Ishikawa (cell line): ENCODE data around the gene PIGL.

ENCODE experiments used
- CEBPB ChIP-seq: IDR thresholded peaks from 2 replicates; pipeline ENCODE4 v1.6.1; 2012
- CREB1 ChIP-seq: IDR thresholded peaks from 2 replicates; pipeline ENCODE4 v1.6.1; 2012; ENCODE audit warnings: low read depth
- EGR1 ChIP-seq: IDR thresholded peaks from 2 replicates; pipeline ENCODE4 v1.6.1; 2012
- EP300 ChIP-seq: IDR thresholded peaks from 2 replicates; pipeline ENCODE4 v1.6.1; 2012; ENCODE audit warnings: borderline replicate concordance
- FOXM1 ChIP-seq: IDR thresholded peaks from 2 replicates; pipeline ENCODE4 v1.6.1; 2012; ENCODE audit warnings: low read depth, borderline replicate concordance
- MAX ChIP-seq: IDR thresholded peaks from 2 replicates; pipeline ENCODE4 v1.6.1; 2012
- NFIC ChIP-seq: IDR thresholded peaks from 2 replicates; pipeline ENCODE4 v1.6.1; 2012
- RAD21 ChIP-seq: IDR thresholded peaks from 2 replicates; pipeline ENCODE4 v1.6.1; 2012; ENCODE audit warnings: low read depth
- REST ChIP-seq: IDR thresholded peaks from 2 replicates; pipeline ENCODE4 v1.6.1; 2012; ENCODE audit warnings: low read depth, mild to moderate bottlenecking
- TAF1 ChIP-seq: IDR thresholded peaks from 2 replicates; pipeline ENCODE4 v1.6.1; 2012; ENCODE audit warnings: low read depth, mild to moderate bottlenecking
- TCF12 ChIP-seq: IDR thresholded peaks from 2 replicates; pipeline ENCODE4 v1.6.1; 2012; ENCODE audit warnings: low read depth
- TEAD4 ChIP-seq: IDR thresholded peaks from 2 replicates; pipeline ENCODE4 v1.6.1; 2012
- USF1 ChIP-seq: IDR thresholded peaks from 2 replicates; pipeline ENCODE4 v1.6.1; 2012
- YY1 ChIP-seq: IDR thresholded peaks from 2 replicates; pipeline ENCODE4 v1.6.1; 2012; ENCODE audit warnings: low read depth
- ZBTB7A ChIP-seq: IDR thresholded peaks from 2 replicates; pipeline ENCODE4 v1.6.1; 2012; ENCODE audit warnings: low read depth

The PIGL gene

GRCh38 chr17:16374146-16374938 is 157.3 kb downstream of the PIGL start:
- no peak for TF ChIP-seq TEAD4
- TF ChIP-seq TCF12: no peak
- TF ChIP-seq YY1: no peak
- TF ChIP-seq USF1: no peak
- TF ChIP-seq RAD21: no peak
- TF ChIP-seq TAF1: no peak
- TF ChIP-seq MAX: no peak
- TF ChIP-seq EP300: no peak
- TF ChIP-seq ZBTB7A: no peak
- TF ChIP-seq CEBPB: no peak
- TF ChIP-seq NFIC: no peak
- TF ChIP-seq EGR1: no peak
- TF ChIP-seq CREB1: no peak
- no peak for TF ChIP-seq FOXM1
- TF ChIP-seq REST: no peak
